HG03520 (cell line): Measurements from ENCODE around the gene SEMA6D.
"Not testable (repeated sequence)": the region's sequence is repeated elsewhere in the genome, so short reads cannot be mapped to it uniquely, and the experiment has no call there.

ENCODE experiments used
- ATAC-seq: cut with Tn5 transposase; IDR thresholded peaks from one replicate; pipeline ENCODE4 v1.9.1; 2021; ENCODE audit warnings: mild to moderate bottlenecking, moderate library complexity; ENCODE audit not compliant: unreplicated experiment

The SEMA6D gene

GRCh38 chr15:47715856-47716445 lies 1.4 kb upstream of the SEMA6D start:
- no peak for ATAC-seq

GRCh38 chr15:47716516-47716915 lies 789 bp upstream of the SEMA6D start:
- ATAC-seq: no peak

GRCh38 chr15:47718497-47719437 lies 1.5 kb downstream of the SEMA6D start:
- no peak for ATAC-seq

- ATAC-seq: no peak
Observed at GRCh38 chr15:47719730-47720129, 2.4 kb downstream of the SEMA6D start.

GRCh38 chr15:47720555-47720954 lies 3.2 kb downstream of the SEMA6D start:
- no peak for ATAC-seq

- ATAC-seq: no peak
Observed at GRCh38 chr15:47721676-47722075, 4.4 kb downstream of the SEMA6D start.

- no peak for ATAC-seq
Observed at GRCh38 chr15:47724346-47724745, 7.0 kb downstream of the SEMA6D start.

- ATAC-seq: no peak
Observed at GRCh38 chr15:47725051-47725450, 7.7 kb downstream of the SEMA6D start.

- no peak for ATAC-seq
Observed at GRCh38 chr15:47725906-47726305, 8.6 kb downstream of the SEMA6D start.

- ATAC-seq: no peak
Observed at GRCh38 chr15:47726399-47726823, 9.1 kb downstream of the SEMA6D start.

- no peak for ATAC-seq
Observed at GRCh38 chr15:47727137-47727536, 9.8 kb downstream of the SEMA6D start.

- no peak for ATAC-seq
Observed at GRCh38 chr15:47727676-47728075, 10.4 kb downstream of the SEMA6D start.

- ATAC-seq: no peak
Observed at GRCh38 chr15:47728426-47728825, 11.1 kb downstream of the SEMA6D start.

GRCh38 chr15:47728886-47729285 lies 11.6 kb downstream of the SEMA6D start:
- no peak for ATAC-seq

- no peak for ATAC-seq
Observed at GRCh38 chr15:47731230-47731629, 13.9 kb downstream of the SEMA6D start.

GRCh38 chr15:47732248-47732647 lies 14.9 kb downstream of the SEMA6D start:
- no peak for ATAC-seq

GRCh38 chr15:47733085-47733484 lies 15.8 kb downstream of the SEMA6D start:
- no peak for ATAC-seq

- ATAC-seq: no peak
Observed at GRCh38 chr15:47736143-47736786, 19.0 kb downstream of the SEMA6D start.

- no peak for ATAC-seq
Observed at GRCh38 chr15:47737477-47737876, 20.2 kb downstream of the SEMA6D start.

- ATAC-seq: not testable (repeated sequence)
Observed at GRCh38 chr15:47738144-47738825, 21.0 kb downstream of the SEMA6D start.

- ATAC-seq: no peak
Observed at GRCh38 chr15:47741082-47741481, 23.8 kb downstream of the SEMA6D start.
